ENCODE data around the gene INHA.

The INHA gene

DNA sequence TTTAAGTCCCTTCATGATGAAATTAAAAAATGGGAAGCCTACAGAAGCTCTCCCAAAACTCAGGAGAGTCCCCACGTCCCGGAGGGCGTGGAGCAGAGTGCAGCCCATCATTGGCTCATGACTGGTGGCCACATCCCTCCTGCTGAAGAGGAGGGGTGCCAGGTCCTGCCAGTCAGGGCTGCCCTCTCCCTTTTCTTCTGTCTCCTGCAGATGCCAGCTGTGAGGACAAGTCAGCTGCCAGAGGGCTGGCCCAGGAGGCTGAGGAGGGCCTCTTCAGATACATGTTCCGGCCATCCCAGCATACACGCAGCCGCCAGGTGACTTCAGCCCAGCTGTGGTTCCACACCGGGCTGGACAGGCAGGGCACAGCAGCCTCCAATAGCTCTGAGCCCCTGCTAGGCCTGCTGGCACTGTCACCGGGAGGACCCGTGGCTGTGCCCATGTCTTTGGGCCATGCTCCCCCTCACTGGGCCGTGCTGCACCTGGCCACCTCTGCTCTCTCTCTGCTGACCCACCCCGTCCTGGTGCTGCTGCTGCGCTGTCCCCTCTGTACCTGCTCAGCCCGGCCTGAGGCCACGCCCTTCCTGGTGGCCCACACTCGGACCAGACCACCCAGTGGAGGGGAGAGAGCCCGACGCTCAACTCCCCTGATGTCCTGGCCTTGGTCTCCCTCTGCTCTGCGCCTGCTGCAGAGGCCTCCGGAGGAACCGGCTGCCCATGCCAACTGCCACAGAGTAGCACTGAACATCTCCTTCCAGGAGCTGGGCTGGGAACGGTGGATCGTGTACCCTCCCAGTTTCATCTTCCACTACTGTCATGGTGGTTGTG is 2.6 kb downstream of the INHA start:
- no peak for DNase-seq (ENCODE audit: low read depth in 2 of 2)

DNA sequence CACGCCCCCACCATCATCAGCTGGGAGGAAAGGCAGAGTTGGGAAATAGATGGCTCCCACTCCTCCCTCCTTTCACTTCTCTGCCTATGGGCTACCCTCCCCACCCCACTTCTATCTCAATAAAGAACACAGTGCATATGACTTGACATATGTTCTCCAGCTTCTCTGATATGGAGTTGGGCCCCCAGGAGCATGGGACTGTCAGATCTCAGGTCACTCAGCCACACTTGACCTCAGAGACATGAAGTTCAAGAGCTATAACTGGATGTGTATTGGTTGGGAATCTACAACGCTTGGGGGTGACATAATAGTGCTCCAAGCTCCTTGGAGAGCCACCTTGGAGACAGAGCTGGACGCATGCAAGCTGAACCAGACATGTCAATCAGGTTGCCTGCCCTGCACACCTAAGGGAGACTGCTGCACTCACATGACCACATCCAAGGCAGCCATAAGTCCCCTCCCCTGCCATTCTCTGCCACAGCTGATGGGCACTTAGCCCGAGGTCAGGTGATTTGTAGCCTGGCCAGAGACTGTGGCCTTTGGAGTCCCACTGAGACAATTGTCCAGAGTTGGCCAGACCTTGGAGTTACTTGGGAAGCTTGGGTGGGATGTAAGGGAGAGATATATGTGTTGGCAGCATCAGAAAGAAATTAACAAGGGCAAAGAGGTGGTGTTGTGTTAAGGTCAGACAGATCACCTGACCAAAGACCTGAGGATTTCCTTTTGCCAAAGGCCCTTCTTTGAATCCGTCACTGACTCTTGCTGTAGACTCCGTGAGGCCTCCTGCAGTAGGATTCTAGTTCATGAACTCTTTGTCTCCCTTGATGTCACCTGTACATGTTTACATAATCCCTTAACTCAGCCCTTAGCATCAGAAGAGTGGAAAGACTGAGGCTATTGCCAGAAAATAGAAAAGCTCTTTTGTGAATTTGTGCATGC is 3.7 kb downstream of the INHA start:
- no peak for DNase-seq (ENCODE audit: low read depth in 2 of 2)

DNA sequence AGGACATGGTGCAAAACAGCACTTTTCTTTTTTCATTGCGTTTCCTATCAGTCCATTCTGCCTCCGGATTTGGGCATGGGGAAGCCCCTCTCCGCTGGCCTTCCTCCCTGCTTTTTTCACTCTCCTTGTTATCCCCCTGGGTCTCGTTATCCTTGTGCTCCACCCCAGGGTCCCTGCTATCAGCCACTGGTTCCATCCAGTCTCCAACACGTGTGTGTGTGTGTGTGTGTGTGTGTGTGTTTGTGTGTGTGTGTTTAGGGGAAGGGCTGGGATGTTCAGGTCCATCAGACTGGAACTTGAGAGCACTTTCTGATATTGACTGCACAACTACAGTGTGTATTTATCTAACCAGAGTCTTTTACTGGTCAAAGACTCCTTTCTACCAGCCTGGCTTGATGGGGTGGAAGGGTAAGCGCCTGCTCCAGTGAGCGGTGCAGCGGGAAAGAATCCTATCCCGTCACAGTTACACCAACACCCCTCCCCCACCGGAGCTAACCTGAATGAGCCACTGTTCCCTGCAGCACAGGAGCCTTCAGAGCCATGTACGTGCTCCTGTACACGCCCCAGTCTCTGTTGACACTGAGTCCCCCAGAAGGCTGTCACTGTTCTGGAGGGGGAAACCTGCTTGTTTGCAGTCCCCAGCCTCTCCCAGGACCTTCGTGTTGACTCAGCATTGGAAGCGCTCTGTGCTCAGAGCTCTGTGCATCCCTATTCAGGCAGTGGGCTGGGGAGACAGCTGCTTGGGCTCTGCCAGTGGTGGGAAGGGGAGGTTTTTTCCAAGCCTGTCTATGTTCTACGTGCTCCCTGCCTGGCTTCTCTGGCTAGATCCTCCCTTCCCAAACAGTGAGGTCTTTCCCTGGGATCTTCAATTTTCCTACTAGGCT is 4.6 kb downstream of the INHA start:
- DNase-seq (ENCODE audit: low read depth in 2 of 2) = no peak

DNA sequence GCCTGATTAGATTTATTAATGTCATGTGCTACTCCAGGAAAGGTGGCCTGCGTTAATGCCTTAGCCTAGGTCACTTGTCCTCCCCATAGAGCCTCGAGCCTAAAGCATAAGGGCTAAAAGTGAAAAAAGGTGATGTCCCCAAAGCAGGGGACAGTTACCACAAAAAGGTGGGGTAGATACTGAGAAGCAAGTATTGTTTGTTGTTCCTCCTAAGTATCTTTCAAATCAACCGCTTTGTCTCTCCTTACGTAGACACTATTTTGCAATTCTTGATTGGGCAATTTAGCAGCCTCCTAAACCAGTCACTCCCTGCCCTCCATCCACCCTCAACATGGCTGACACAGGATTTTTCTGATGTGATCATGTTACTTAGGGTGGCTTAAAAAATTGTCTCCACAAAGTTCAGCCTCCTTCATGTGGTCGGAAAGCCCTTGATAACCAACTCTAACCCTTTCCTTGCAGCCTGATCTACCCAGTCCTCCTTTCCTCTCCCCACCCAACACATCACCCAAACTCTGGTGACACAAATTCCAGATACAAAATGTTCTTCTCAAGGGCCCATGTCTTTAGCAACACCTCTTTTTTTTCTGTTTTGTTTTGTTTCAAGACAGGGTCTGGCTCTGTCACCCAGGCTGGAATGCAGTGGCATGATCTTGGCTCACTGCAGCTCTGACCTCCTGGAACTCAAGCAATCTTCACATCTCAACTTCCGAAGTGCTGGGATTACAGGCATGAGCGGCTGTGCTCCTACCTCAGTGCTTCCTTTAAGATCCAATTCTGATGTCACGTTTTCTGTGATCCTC is 6.9 kb downstream of the INHA start:
- DNase-seq (ENCODE audit: low read depth in 2 of 2) = no peak

DNA sequence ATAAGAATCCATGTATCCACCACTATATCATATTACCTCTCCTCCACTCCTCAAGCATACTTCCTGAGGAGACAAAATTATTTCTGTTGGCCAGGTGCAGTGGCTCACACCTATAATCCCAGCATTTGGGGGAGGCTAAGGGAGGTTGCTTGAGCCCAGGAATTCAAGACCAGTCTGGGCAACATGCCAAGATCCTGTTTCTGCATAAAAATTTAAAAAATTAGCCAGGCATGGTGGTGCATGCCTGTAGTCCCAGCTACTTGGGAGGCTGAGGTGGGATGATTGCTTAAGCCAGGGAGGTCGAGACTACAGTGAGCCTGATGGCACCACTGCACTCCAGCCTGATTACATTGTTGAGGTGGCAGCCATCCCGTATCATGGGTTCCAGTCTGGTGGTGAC is 9.2 kb downstream of the INHA start:
- DNase-seq (ENCODE audit: low read depth in 2 of 2) = no peak

DNA sequence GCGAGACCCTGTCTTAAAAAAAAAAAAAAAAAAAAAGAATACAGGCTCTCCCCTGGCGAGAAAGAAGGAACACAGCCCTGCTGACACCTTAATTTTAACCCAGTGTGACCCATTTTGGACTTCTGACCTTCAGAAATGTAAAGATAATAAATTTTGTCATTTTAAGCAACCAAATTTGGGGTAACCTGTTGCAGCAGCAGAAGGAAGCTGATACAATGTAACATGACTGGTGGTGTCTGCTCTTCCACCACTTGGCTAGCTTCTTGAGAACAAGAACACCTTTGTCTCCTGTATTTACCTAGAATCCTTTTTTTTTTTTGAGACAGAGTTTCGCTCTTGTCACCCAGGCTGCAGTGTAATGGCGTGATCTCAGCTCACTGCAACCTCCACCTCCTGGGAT is 19.0 kb downstream of the INHA start:
- no peak for DNase-seq (ENCODE audit: low read depth in 2 of 2)

DNA sequence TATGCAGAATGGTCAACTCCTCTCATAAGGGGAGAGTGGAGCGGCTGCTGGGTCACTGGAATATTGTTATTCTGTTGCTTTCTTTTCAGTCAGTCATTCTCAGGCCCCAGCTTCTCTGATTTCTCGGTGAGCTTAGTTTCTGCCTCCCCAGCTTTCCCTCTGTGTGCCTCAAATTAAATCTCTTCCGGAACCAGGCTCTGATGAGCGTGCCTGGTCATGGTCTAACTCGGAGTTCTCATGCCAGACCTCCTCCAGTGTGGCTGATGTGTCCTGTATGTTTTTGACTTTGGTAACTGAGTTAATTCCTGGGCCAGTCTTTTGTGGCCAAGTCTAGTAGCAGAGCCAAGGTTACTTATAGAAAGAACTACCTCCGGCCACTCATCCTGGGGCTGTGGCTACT is 20.6 kb downstream of the INHA start:
- no peak for DNase-seq (ENCODE audit: low read depth in 2 of 2)

DNA sequence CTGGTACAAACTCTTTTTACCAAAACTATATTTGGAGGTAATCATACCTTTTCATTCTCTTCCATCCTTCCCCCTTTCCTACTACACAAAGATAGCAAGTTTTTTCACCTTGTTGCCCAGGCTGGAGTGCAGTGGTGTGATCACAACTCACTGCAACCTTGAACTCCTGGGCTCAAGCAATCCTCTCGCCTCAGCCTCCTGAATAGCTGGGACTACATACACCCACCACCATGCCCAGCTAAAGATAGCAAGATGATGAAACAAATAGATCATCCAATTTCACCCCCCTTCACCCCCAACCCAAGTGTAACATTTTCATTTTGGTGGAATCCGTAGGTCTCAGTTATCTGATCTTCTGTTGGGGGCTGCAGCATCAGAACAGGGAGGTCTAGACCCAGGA is 21.0 kb downstream of the INHA start:
- no peak for DNase-seq (ENCODE audit: low read depth in 2 of 2)

DNA sequence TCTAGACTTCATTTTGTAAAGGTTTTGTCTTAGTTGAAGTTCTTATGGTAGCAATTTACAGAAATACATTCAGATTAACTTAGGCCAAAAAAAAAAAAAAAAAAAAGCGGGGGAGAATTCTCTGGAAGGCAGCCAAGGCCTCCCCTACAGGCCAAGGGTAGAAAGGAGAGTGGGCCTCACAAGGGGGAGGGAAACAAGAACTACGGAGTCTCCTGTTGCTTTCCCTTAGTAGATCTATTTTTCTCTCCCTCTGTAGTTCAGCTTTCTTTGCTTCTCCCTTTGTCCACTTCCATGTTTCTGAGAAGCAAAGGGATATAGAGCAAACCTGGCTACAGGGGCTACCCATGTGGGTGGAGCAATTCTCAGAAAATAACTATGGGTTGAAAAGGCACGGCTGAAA is 23.1 kb downstream of the INHA start:
- DNase-seq (ENCODE audit: low read depth in 2 of 2) = no peak

DNA sequence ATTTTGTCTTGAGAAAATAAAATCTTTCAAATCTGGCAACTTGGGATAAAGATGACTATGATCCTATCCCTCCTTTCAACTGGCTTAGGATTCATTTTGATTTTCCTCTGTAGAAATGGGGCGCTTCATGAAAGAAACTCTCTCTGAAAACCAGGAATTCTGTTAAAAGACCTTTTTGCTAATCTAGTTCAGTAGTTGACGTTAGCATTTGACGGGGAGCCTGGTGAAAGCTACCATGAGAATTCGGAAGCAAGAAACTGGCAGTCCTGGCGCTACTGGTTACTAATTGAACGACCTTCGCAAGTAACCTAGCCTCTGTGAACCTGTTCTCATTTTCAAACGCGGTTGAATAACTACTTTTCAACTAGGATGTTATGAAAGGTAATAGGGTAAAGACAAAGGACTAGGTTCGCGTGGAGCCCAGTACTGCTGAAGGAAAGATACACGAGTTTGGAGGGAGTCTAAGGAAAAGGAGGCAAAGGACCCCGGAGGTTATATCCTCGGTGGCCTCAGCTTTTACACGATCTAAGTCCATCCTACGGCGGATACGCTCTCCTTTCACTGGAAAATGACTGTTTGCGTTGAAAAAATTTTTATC is 24.9 kb downstream of the INHA start:
- no peak for DNase-seq (ENCODE audit: low read depth in 2 of 2)

DNA sequence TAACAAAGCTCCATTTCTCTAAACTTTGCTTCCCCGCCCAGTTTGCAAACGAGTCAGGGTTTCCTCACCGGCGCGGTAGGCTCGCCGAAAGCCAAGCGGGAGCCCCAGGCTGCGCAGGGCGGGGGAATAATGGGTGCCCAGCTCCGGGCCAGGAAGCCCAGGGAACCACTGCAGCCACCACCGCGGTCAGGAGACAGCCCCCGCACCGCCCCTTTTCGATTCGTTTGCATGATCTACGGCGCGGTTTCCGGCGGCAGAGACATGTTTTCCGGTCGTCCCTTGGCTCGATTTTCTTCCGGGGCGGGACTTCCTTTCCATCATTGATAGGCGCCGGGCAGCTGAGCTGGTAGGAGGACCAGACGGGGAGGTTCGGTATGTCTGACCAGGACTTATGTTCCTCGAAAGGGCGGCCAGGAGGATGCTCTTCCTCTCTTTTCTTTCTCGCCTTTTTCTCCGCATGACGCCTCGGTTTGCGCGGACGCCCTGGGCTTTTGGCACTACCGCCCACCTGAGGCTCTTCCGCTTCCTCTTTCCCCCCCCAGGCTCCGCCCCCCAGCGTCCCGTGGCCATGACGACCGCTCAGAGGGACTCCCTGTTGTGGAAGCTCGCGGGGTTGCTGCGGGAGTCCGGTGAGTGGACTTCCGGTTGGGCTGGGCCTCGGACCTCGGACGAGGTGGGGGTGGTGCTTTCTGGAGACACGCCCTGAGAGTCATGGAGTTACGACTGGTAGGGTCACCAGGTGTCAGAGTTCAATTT is 25.6 kb downstream of the INHA start, which contains the start of gene STK11IP:
TSS of gene STK11IP (plus strand) at position 306 of the 756 bp plus-strand sequence. CDS start at position 569, 263 bp downstream.
- peak; percentile 80 to 82 for DNase-seq (ENCODE audit: low read depth in 2 of 2)

DNA sequence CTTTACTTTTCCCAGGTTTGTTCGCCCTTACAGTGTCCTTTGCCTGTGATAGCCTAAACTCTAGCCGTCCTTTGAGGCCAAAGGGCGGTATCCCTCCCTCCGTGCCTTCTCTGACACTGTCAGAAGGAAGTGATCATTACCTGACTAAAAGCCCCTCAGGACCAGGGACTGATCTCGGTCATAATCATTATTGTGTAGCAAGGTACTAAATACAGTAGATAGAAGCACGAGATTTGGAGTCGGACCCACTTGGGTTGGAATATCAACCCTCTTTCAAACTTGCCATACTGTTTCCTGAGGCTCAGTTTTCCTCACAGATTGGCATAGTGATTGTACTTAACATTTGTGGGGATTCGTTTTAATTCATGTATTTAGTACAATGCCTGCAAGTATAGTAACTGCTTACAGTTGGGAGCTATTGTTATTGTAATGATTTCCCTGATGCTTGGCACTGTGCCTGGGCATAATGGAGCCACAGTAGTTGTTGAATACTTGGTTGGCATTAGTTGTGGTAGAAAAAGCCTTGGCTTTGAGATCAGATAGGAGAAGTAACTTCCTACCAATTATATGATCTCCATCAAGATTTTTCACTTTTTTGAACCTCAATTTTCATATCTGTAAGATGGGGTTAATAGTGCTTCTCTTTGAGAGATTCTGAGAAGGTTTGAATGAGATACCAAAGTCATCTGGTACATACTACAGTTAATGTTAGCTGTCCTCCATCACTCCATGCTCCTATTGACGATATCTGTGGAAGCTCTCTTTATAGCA is 26.4 kb downstream of the INHA start:
- DNase-seq (ENCODE audit: low read depth in 2 of 2) = no peak

DNA sequence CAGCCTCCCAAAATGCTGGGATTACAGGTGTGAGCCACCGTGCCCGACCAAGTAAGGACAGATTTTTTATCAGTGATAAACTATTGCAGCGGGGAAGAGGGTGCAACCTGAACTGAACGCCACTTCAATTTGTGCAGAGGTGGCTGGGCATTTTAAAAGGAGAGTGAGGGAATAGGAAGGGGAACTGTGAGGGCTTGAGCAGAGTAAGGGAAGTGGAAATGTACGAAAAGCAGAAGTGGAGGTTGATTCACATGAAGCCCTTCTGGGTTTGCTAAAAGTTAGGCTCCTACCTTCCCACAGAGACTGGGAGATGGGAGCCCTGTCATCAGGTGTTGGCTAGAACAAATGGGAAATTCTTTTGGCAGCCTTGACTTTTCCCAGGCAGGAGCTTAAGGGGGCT is 31.7 kb downstream of the INHA start:
- DNase-seq (ENCODE audit: low read depth in 2 of 2) = no peak

DNA sequence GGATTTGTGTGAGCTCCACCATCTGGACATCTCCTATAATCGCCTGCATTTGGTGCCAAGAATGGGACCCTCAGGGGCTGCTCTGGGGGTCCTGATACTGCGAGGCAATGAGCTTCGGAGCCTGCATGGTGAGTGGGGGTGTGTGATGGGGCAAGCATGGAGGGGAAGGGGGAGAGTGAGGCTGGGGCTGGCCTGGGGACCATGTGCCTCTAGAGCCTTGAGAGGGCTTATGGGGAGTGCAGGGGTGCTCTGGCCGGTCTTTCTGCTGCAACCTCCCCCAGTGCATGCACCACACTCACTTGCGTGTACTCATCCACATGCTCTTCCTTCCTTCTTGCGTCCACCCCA is 33.5 kb downstream of the INHA start:
- DNase-seq (ENCODE audit: low read depth in 2 of 2) = no peak

DNA sequence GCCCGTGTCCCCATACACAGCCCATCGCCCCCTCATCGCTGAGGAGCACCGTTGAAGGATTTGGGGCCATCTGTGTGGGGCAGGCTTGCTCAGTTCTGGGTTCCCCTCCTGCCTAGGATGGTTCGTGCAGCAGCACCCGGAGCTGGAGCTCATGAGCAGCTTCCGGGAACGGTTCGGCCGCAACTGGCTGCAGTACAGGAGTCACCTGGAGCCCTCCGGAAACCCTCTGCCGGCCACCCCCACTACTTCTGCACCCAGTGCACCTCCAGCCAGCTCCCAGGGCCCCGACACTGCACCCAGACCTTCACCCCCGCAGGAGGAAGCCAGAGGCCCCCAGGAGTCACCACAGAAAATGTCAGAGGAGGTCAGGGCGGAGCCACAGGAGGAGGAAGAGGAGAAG is 35.8 kb downstream of the INHA start:
- DNase-seq (ENCODE audit: low read depth in 2 of 2) = no peak

DNA sequence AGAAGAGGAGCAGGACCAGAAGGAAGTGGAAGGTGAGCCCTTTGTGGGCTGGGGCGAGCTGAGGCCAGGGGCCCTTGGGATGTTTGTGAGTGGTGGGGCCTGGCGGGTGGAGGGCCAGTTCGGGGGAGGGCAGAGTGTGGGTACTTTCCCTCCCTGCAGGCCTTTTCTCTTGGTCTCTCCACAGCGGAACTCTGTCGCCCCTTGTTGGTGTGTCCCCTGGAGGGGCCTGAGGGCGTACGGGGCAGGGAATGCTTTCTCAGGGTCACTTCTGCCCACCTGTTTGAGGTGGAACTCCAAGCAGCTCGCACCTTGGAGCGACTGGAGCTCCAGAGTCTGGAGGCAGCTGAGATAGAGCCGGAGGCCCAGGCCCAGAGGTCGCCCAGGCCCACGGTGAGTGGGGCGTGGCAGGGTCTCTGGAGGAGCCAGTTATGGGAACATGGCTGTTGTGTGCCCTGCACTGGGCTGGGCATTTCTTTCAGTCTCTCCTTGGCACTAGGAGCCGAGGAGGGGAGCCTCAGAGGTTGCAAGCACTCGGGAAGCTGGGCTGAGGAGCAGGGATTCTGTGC is 36.4 kb downstream of the INHA start:
- no peak for DNase-seq (ENCODE audit: low read depth in 2 of 2)

DNA sequence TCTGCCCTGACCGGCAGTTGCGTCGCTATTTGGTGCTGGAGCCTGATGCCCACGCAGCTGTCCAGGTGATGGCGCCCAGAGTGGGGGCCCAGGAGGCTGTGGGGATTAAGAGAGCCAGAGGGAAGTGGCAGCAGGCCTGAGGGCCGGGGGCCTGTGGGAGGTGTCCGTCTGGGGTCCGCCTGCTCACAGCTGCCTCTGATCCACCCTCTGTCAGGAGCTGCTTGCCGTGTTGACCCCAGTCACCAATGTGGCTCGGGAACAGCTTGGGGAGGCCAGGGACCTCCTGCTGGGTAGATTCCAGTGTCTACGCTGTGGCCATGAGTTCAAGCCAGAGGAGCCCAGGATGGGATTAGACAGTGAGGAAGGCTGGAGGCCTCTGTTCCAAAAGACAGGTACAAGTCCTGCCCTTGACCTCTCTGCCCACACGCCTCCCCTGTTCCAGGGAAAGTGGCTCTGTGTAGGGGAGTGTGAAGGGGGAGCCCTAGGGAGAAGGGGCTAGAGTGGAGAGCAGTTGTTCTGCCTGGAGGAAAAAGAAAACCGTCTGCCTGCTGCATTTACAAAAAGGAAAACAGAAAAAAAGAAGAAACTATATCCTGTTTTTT is 37.1 kb downstream of the INHA start:
- DNase-seq (ENCODE audit: low read depth in 2 of 2) = no peak

DNA sequence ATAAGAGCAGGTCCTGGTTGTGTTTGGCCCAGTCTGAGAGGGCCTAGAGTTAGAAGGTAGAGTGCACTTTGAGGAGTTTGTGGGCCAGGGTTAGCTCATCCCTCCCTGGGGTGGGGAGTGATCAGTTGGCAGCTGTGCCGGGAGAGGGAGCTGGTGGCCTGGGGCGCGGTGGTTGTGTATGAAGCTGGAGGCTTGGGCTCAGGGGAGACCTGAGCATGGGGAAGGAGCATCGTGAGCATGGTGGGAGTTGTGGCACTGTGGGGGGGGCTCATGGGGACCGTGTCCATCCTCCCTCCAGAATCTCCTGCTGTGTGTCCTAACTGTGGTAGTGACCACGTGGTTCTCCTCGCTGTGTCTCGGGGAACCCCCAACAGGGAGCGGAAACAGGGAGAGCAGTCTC is 39.2 kb downstream of the INHA start:
- DNase-seq (ENCODE audit: low read depth in 2 of 2) = no peak

Data from stimulated activated CD8-positive, alpha-beta memory T cell treated with anti-CD3 and anti-CD28 coated beads, Interleukin-2, amount 100 ng/mL, for 1 hour (primary cell).